ENCODE data around the gene FAM200C. TPM values are rescaled to one million over a fixed set of nuclear protein-coding genes. Genes with fewer than 3 reads are reported as not detected.

The FAM200C gene
- total and polyA plus RNA-seq, 8 donors: 3.6 to 19.2 (median 14.7) TPM

DNA sequence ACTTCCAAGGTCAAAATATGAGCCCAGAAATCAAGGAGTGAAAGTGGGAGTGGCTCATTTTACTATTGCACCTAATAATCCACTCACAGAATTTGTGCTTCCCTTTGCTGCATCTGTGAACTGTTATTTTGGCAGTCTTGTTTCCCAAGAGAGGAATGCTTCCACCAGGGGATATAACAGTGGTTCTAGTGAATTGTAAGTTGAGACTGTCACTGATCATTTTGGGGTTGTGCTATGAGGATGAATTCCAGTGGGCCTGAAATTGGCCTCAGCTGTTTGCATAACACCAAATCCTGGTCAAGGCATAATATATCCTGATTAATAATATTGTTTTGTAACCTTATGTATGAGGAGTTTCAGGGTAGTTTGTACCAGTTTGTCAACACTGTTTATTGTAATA lies 14.4 kb downstream of the FAM200C start:
- Histone ChIP-seq H3K27me3 (no peaks in the 10 kb centered on the region), H3K27ac (no peak overlapping the region), H3K36me3 (no peaks in the 10 kb centered on the region), H3K9me3 (peaks cover 0 to 9% of the 10 kb centered on the region in 2 donors), H3K4me1 (no peaks in the 10 kb centered on the region), H3K4me3 (no peak overlapping the region)
- DNase-seq: no peak
- intact Hi-C loops (cut with DNase I): no loop called here
- TF ChIP-seq, protein P1, sequence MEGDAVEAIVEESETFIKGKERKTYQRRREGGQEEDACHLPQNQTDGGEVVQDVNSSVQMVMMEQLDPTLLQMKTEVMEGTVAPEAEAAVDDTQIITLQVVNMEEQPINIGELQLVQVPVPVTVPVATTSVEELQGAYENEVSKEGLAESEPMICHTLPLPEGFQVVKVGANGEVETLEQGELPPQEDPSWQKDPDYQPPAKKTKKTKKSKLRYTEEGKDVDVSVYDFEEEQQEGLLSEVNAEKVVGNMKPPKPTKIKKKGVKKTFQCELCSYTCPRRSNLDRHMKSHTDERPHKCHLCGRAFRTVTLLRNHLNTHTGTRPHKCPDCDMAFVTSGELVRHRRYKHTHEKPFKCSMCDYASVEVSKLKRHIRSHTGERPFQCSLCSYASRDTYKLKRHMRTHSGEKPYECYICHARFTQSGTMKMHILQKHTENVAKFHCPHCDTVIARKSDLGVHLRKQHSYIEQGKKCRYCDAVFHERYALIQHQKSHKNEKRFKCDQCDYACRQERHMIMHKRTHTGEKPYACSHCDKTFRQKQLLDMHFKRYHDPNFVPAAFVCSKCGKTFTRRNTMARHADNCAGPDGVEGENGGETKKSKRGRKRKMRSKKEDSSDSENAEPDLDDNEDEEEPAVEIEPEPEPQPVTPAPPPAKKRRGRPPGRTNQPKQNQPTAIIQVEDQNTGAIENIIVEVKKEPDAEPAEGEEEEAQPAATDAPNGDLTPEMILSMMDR (IDR thresholded peaks at IDR 0.05): no peak
- no peak for ATAC-seq

DNA sequence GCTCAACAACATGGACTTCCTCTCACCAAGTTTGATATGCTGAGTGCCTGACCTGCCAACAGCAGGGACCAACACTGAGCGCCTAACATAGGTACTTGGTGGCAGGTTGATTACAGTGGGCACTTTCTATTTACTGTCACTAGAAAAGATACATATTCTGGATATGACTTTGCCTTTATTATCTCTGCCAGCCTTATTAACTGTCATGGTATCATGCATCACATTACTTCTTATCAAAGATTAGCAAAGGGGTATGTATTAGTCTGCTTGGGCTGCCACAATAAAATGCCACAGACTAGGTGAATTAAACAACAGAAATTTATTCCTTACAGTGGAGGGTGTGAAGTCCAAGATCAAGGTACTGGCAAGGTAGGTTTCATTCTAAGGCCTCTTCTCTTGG lies 15.2 kb downstream of the FAM200C start:
- ATAC-seq: no peak
- Histone ChIP-seq H3K4me1 (no peaks in the 10 kb centered on the region), H3K4me3 (no peak overlapping the region), H3K27ac (no peak overlapping the region), H3K27me3 (no peaks in the 10 kb centered on the region), H3K9me3 (peaks cover 0 to 9% of the 10 kb centered on the region in 2 donors), H3K36me3 (no peaks in the 10 kb centered on the region)
- DNase-seq: no peak
- TF ChIP-seq, protein P1 (IDR thresholded peaks at IDR 0.05): no peak
- intact Hi-C loops (cut with DNase I): no loop called here

DNA sequence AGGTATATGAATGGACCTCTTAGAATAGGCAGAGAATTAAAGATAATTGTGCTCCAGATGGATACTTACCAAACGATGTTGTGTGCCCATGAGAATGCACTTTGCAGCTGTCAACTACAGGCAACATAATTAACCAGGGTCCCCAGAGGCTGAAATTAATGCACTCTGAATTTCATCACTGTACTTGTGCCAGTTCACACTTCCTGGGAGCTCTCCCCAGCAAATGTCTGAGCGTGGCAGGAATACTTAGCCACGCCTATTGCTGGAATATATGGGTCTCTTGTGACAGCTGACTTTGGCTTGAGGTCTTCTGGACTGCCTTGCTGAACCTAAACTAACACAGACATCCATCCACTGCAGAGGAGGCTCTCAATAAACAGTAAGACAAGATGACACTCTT lies 17.5 kb downstream of the FAM200C start:
- Histone ChIP-seq H3K4me3 (no peak overlapping the region), H3K27ac (no peak overlapping the region), H3K27me3 (no peaks in the 10 kb centered on the region), H3K4me1 (no peaks in the 10 kb centered on the region), H3K9me3 (peaks cover 0 to 2% of the 10 kb centered on the region in 2 donors), H3K36me3 (no peaks in the 10 kb centered on the region)
- DNase-seq: no peak
- TF ChIP-seq, protein P1 (IDR thresholded peaks at IDR 0.05): no peak
- no peak for ATAC-seq
- intact Hi-C loops (cut with DNase I): no loop called here

DNA sequence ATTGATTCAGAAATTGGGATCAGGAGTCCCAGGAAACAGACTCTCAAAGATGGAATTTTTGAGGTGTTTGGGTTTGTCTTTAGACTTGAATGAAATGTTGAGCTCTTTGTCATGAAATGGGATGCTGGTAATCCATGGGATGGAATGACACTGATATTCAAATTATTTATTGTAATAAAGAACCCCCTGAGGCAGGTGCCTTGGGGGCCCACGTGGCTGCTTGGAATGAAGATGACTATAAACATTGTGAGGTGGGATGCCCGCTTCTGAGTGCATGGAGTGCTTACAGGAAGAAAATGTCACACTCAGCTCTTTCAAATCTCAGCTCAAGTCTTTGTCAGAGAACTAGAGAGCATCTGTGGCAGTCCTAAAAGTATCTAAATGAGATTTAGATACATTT lies 19.8 kb downstream of the FAM200C start:
- TF ChIP-seq, protein P1 (IDR thresholded peaks at IDR 0.05): no peak

DNA sequence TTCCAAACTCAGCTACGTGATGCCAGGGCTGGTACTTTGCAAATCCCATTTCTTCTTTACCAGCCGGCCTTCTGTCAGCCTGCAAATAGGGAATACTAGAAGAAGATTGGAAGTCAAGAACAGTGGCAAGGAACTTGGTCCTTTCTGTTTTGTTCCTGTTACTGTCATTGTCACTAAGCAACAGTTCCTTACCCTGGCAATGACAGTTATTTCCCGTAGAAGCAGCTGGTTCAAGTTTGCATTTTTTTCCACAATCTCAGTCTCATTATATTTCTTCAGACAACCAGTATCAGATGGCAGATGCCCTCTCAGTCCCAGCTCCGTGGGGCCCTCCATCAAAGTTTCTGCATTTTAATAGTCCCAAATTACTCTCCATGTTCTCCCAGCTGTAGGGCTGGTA lies 20.3 kb downstream of the FAM200C start:
- no peak overlapping the region for H3K4me3 ChIP-seq
- H3K27ac ChIP-seq: no peak overlapping the region
- ATAC-seq: no peak
- H3K36me3 ChIP-seq: no peaks in the 10 kb centered on the region
- TF ChIP-seq, protein P1 (IDR thresholded peaks at IDR 0.05): no peak
- intact Hi-C loops (cut with DNase I): no loop called here
- no peak for DNase-seq
- H3K4me1 ChIP-seq: no peaks in the 10 kb centered on the region
- H3K9me3 ChIP-seq: no peaks in the 10 kb centered on the region
- H3K27me3 ChIP-seq: no peaks in the 10 kb centered on the region

More for the DNA sequence above, 19.8 kb downstream of the FAM200C start:
- Histone ChIP-seq H3K27ac (no peak overlapping the region), H3K9me3 (no peaks in the 10 kb centered on the region), H3K4me1 (no peaks in the 10 kb centered on the region), H3K36me3 (no peaks in the 10 kb centered on the region), H3K27me3 (no peaks in the 10 kb centered on the region), H3K4me3 (no peak overlapping the region)
- intact Hi-C loops (cut with DNase I): no loop called here
- DNase-seq (no peak), ATAC-seq (no peak)

Measured in left lung (tissue), 10 donors.